Measurements from ENCODE around the gene INTS15. TPM values are rescaled to one million over a fixed set of nuclear protein-coding genes. Genes with fewer than 3 reads are reported as not detected.
"Not testable (repeated sequence)": the region's sequence is repeated elsewhere in the genome, so short reads cannot be mapped to it uniquely, and the experiment has no call there.

Gene INTS15
- total and polyA plus RNA-seq, 10 of the 15 experiments (the other 5 are each of a cell fraction or from before 2014, with no cell fraction given), result 0.89 to 28.2 (median 16.8) TPM

- H3K4me3 ChIP-seq; H3K9me3 ChIP-seq (replicated peaks; ENCODE audit: control insufficient read depth, insufficient read depth, low read length); H3K36me3 ChIP-seq (ENCODE audit: control insufficient read depth in 2 of 2, insufficient read depth in 2 of 2, low read length in 1 of 2); DNase-seq (ENCODE audit: low read depth, low spot score); in situ Hi-C loops (cut with MboI); H2AFZ ChIP-seq (ENCODE audit: control insufficient read depth, low read depth, low read length); CTCF ChIA-PET; POLR2A ChIA-PET; H3K9ac ChIP-seq (ENCODE audit: control insufficient read depth, insufficient read depth, low read length); H3K4me2 ChIP-seq (ENCODE audit: control insufficient read depth, insufficient read depth); BruUV-seq (replicated peaks); RAD21 ChIA-PET (ENCODE audit: unreplicated experiment); H3K27me3 ChIP-seq (replicated peaks in 1 of 2; ENCODE audit: control insufficient read depth in 2 of 2, insufficient read depth in 2 of 2, low read length in 1 of 2); H3K4me1 ChIP-seq (ENCODE audit: control insufficient read depth, insufficient read depth, low read length); FAIRE-seq; H4K20me1 ChIP-seq (ENCODE audit: control insufficient read depth, insufficient read depth); SMC1A ChIA-PET (ENCODE audit: uncharacterized antibody, unreplicated experiment); H3K27ac ChIP-seq (ENCODE audit: control insufficient read depth, insufficient read depth); ATAC-seq: not testable (repeated sequence)
- intact Hi-C loops (cut with micrococcal nuclease; ENCODE audit: unreplicated experiment), result loop anchor here (5.0 kb wide), 1 partner anchor 58 kb away; the partner anchor contains the start of gene ZDHHC4
- TF ChIP-seq RUNX3 (IDR thresholded peaks at IDR 0.05; ENCODE audit: low read length) (0 out of 2 replicates have a peak, but pooled peaks have one; percentile 22), IKZF2 (IDR thresholded peaks at IDR 0.05) (peak in 1 of 2 experiments; percentile 18; a peak in 1 of 4 replicates)
- peaks cover 22% of the 10 kb centered on the region for H3K79me2 ChIP-seq (ENCODE audit: control insufficient read depth, insufficient read depth, low read length)
- 32% methylated on average over 5 of the region's 5 CpGs for WGBS (ENCODE audit: insufficient coverage, insufficient replicate concordance, low lambda C conversion rate, missing lambda C conversion rate)
Observed at GRCh38 chr7:6634971-6635370, 45.1 kb downstream of the INTS15 start.

- no peak for DNase-seq (ENCODE audit: low read depth, low spot score)
- Histone ChIP-seq H3K27me3 (replicated peaks in 1 of 2; ENCODE audit: control insufficient read depth in 2 of 2, insufficient read depth in 2 of 2, low read length in 1 of 2) (no peaks in the 10 kb centered on the region), H3K4me2 (ENCODE audit: control insufficient read depth, insufficient read depth) (peak within 1 kb of the TSS; percentile 90), H3K79me2 (ENCODE audit: control insufficient read depth, insufficient read depth, low read length) (peaks cover 22% of the 10 kb centered on the region), H3K4me3 (peak within 1 kb of the TSS; percentile 85), H2AFZ (ENCODE audit: control insufficient read depth, low read depth, low read length) (peak within 1 kb of the TSS; percentile 78), H3K36me3 (ENCODE audit: control insufficient read depth in 2 of 2, insufficient read depth in 2 of 2, low read length in 1 of 2) (peaks cover 0 to 5% of the 10 kb centered on the region in 2 experiments; a peak in 3 of 4 replicates), H4K20me1 (ENCODE audit: control insufficient read depth, insufficient read depth) (no peaks in the 10 kb centered on the region; the same call in 1 of the 2 replicates), H3K9ac (ENCODE audit: control insufficient read depth, insufficient read depth, low read length) (peak within 1 kb of the TSS; percentile 81), H3K4me1 (ENCODE audit: control insufficient read depth, insufficient read depth, low read length) (peaks cover 9% of the 10 kb centered on the region; the same call in 1 of the 2 replicates), H3K27ac (ENCODE audit: control insufficient read depth, insufficient read depth) (peak within 1 kb of the TSS; percentile 86), H3K9me3 (replicated peaks; ENCODE audit: control insufficient read depth, insufficient read depth, low read length) (no peaks in the 10 kb centered on the region; the same call in 2 of the 3 replicates)
- RAD21 ChIA-PET (ENCODE audit: unreplicated experiment), result interaction anchor here (1.0 kb wide), 1 partner anchor 89 kb away, joined by 3 read pairs; no protein-coding TSS in a partner anchor
- in situ Hi-C loops (cut with MboI), result no loop called here
- SMC1A ChIA-PET (ENCODE audit: uncharacterized antibody, unreplicated experiment), result interaction anchor here (0.6 to 0.7 kb wide), 2 partner anchors 47 to 809 kb away, joined by 3 to 4 read pairs; partner anchors contain the start of gene INTS15
- POLR2A ChIA-PET, result interaction anchor here (0.6 to 1.2 kb wide), 4 partner anchors 28 to 91 kb away, joined by 3 to 8 read pairs (median 3); no protein-coding TSS in a partner anchor
- FAIRE-seq, result no peak
- intact Hi-C loops (cut with micrococcal nuclease; ENCODE audit: unreplicated experiment), result loop anchor here (5.0 kb wide), 1 partner anchor 60 kb away; the partner anchor contains the start of gene ZDHHC4
- peak; percentile 78 for ATAC-seq
- BruUV-seq (replicated peaks), result no TSS peak
- 2% methylated on average over 51 of the region's 104 CpGs for WGBS (ENCODE audit: insufficient coverage, insufficient replicate concordance, low lambda C conversion rate, missing lambda C conversion rate)
- CTCF ChIA-PET, result no interaction called here
- TF ChIP-seq CEBPZ (IDR thresholded peaks at IDR 0.05; ENCODE audit: low read depth, low read length) (no peak), MEF2A (IDR thresholded peaks at IDR 0.05; ENCODE audit: insufficient read depth, low read depth, low read length) (0 out of 2 replicates have a peak, but pooled peaks have one; percentile 28), POLR2AphosphoS5 (IDR thresholded peaks at IDR 0.05; ENCODE audit: low read length) (peak; percentile 47; the same call in 1 of the 2 replicates), POLR2A (IDR thresholded peaks at IDR 0.05; ENCODE audit: low read depth, low read length) (peak; percentile 86), ZBTB40 (IDR thresholded peaks at IDR 0.05; ENCODE audit: borderline replicate concordance) (no peak)
Observed at GRCh38 chr7:6636741-6637543, 47.1 kb downstream of the INTS15 start, which contains the start of gene ZNF316. Gene ZNF316, plus strand, starts transcription at chr7:6637318. Its CDS starts 5,092 bp downstream, at chr7:6642410.
